ENCODE measurements around the gene BAIAP3. TPM values are rescaled to one million over a fixed set of nuclear protein-coding genes. Genes with fewer than 3 reads are reported as not detected.

The BAIAP3 gene
- total RNA-seq, 3 donors from 2014 or later = 5.6 to 14.6 (median 5.7) TPM

- Histone ChIP-seq H3K36me3 (ENCODE audit: low read depth) (no peaks in the 10 kb centered on the region), H3K9me3 (no peaks in the 10 kb centered on the region), H3K4me3 (peak within 1 kb of the TSS; percentile 89), H3K4me1 (ENCODE audit: low read depth) (peaks cover 20% of the 10 kb centered on the region)
- ATAC-seq = peak; percentile 92
- intact Hi-C loops (cut with DNase I, micrococcal nuclease) = no loop called here
- peak; percentile 82 to 93 (median 92) for DNase-seq
- no peak for TF ChIP-seq CTCF (IDR thresholded peaks at IDR 0.05)
These were observed 18.3 kb downstream of the BAIAP3 start, which contains the start of the genes GNPTG and TSR3 for GRCh38 chr16:1351582-1352362. GNPTG (plus strand) TSS chr16:1351931; CDS start chr16:1351966, 35 bp downstream. TSR3 (minus strand) TSS chr16:1351878; CDS start chr16:1351804, 74 bp downstream.

- peaks cover 20% of the 10 kb centered on the region for H3K4me1 ChIP-seq (ENCODE audit: low read depth)
- H3K9me3 ChIP-seq = no peaks in the 10 kb centered on the region
- intact Hi-C loops (cut with DNase I, micrococcal nuclease) = no loop called here
- DNase-seq (no peak), ATAC-seq (no peak)
- no peaks in the 10 kb centered on the region for H3K36me3 ChIP-seq (ENCODE audit: low read depth)
- no peak for TF ChIP-seq CTCF (IDR thresholded peaks at IDR 0.05)
- H3K4me3 ChIP-seq = no peak overlapping the region
These were observed 21.5 kb downstream of the BAIAP3 start for GRCh38 chr16:1354815-1355540.

- Histone ChIP-seq H3K36me3 (ENCODE audit: low read depth) (no peaks in the 10 kb centered on the region), H3K9me3 (no peaks in the 10 kb centered on the region), H3K4me3 (no peak overlapping the region), H3K4me1 (ENCODE audit: low read depth) (peaks cover 15% of the 10 kb centered on the region)
- no peak for TF ChIP-seq CTCF (IDR thresholded peaks at IDR 0.05)
- DNase-seq (no peak), ATAC-seq (no peak)
- intact Hi-C loops (cut with DNase I, micrococcal nuclease) = no loop called here
These were observed 22.1 kb downstream of the BAIAP3 start for GRCh38 chr16:1355591-1355990.

GRCh38 chr16:1356061-1356900 is 22.8 kb downstream of the BAIAP3 start:
- Histone ChIP-seq H3K4me1 (ENCODE audit: low read depth) (peaks cover 9% of the 10 kb centered on the region), H3K4me3 (no peak overlapping the region), H3K9me3 (no peaks in the 10 kb centered on the region), H3K36me3 (ENCODE audit: low read depth) (no peaks in the 10 kb centered on the region)
- intact Hi-C loops (cut with DNase I, micrococcal nuclease) = no loop called here
- ATAC-seq (no peak), DNase-seq (no peak)
- TF ChIP-seq CTCF (IDR thresholded peaks at IDR 0.05) = no peak

GRCh38 chr16:1357906-1358566 is 24.6 kb downstream of the BAIAP3 start:
- ATAC-seq (no peak), DNase-seq (no peak)
- H3K4me1 ChIP-seq (ENCODE audit: low read depth) = peaks cover 1% of the 10 kb centered on the region

More at GRCh38 chr16:1357906-1358566, 24.6 kb downstream of the BAIAP3 start:
- Histone ChIP-seq H3K9me3 (no peaks in the 10 kb centered on the region), H3K36me3 (ENCODE audit: low read depth) (no peaks in the 10 kb centered on the region), H3K4me3 (no peak overlapping the region)
- intact Hi-C loops (cut with DNase I, micrococcal nuclease) = no loop called here
- no peak for TF ChIP-seq CTCF (IDR thresholded peaks at IDR 0.05)
